Sigmoid colon (tissue), 7 donors: ENCODE results near the gene ZBTB7A. TPM values are rescaled to one million over a fixed set of nuclear protein-coding genes. Genes with fewer than 3 reads are reported as not detected.

Experiments
- DNase-seq: peaks from one replicate; pipeline ENCODE4 v3.0.0-alpha.2; 2019
- H3K27ac ChIP-seq, 4 donors: fragments of 200-600 bp; sonication (generic); one replicate each; pipeline ENCODE4 v1.5.1; 2016 to 2019; ENCODE audit warnings: mild to moderate bottlenecking in 1 of 4
- H3K27me3 ChIP-seq, 3 donors: fragments of 200-600 bp; sonication (generic); one replicate each; pipeline ENCODE4 v1.5.1; 2019; ENCODE audit warnings: mild to moderate bottlenecking in 1 of 3
- H3K36me3 ChIP-seq, 4 donors: fragments of 200-600 bp; sonication (generic); one replicate each; pipeline ENCODE4 v1.5.1; 2016 to 2019
- H3K4me1 ChIP-seq, 4 donors: fragments of 200-600 bp; sonication (generic); one replicate each; pipeline ENCODE4 v1.5.1; 2017 to 2019
- H3K4me3 ChIP-seq, 4 donors: fragments of 200-600 bp; sonication (generic); one replicate each; pipeline ENCODE4 v1.5.1; 2017 to 2019; ENCODE audit warnings: mild to moderate bottlenecking in 2 of 4, moderate library complexity in 1 of 4
- H3K9me3 ChIP-seq, 4 donors: fragments of 200-600 bp in 3 of 4; sonication (generic) in 3 of 4; one replicate each; pipeline versions ENCODE4 v1.5.1 to v1.6.1; 2013 to 2019
- CTCF ChIP-seq, 4 experiments: fragments of 450-650 bp in 3 of 4; fragments of 200-600 bp in 1 of 4; IDR thresholded peaks; one replicate each; pipeline ENCODE4 v1.5.1; 2016 to 2019; ENCODE audit warnings: antibody characterized with exemption in 4 of 4, mild to moderate bottlenecking in 3 of 4, moderate library complexity in 2 of 4
- EP300 ChIP-seq, 4 donors: sonication (generic); formaldehyde crosslinking; IDR thresholded peaks; one replicate each; pipeline ENCODE4 v1.6.1; 2017; ENCODE audit warnings: antibody characterized with exemption in 4 of 4
- POLR2A ChIP-seq, 2 donors: fragments of 450-650 bp; IDR thresholded peaks; one replicate each; pipeline ENCODE4 v1.6.1; 2016; ENCODE audit warnings: antibody characterized with exemption in 2 of 2, mild to moderate bottlenecking in 2 of 2, moderate library complexity in 2 of 2
- POLR2AphosphoS5 ChIP-seq, 4 donors: sonication (generic); formaldehyde crosslinking; IDR thresholded peaks; one replicate each; pipeline ENCODE4 v1.6.1; 2017; ENCODE audit warnings: antibody characterized with exemption in 4 of 4
- WGBS, 2 donors: extraction: QIAGEN DNeasy Blood & Tissue Kit; methylation state at CpG; one replicate each; pipeline ENCODE4 v1.1.7; 2013; 5-methylcytosine and 5-hydroxymethylcytosine counted together
- intact Hi-C: fragments of 100-400 bp; cut with DNase I; formaldehyde crosslinking; loops from one replicate; pipeline ENCODE4 v1.15.1; 2023
- polyA plus RNA-seq, 3 donors: library from polyadenylated mRNA; stranded (reverse); fragments of 200-250 nt; gene quantifications; one replicate each; pipeline ENCODE4 v1.2.3, GENCODE V29; 2013
- total RNA-seq, 4 donors: library from RNA; depleted of rRNA; stranded (reverse); fragments of >200 nt; gene quantifications; one replicate each; pipeline ENCODE4 v1.1.0, GENCODE V29; 2016
- donor health status: healthy with polysubstance abuse.
- donor health status: Bipolar disorder and iron deficiency.
- donor health status: healthy.

ZBTB7A gene
- total and polyA plus RNA-seq, 7 donors, result 22.8 to 53.2 (median 38.2) TPM

- TF ChIP-seq EP300 (IDR thresholded peaks at IDR 0.05) (no peak), POLR2AphosphoS5 (IDR thresholded peaks at IDR 0.05) (peak in 3 of 4 donors; percentile 3 to 73 (median 13)), POLR2A (IDR thresholded peaks at IDR 0.05) (peak in 1 of 2 donors; percentile 7)
- peak; percentile 82 for DNase-seq
- peak overlapping the region; percentile 97 to 100 (median 98) for H3K27ac ChIP-seq
- no peaks in the 10 kb centered on the region for H3K9me3 ChIP-seq
- peak overlapping the region; percentile 67 to 95 (median 89) for H3K4me3 ChIP-seq
- 2 to 21% methylated on average over 24 of the region's 24 CpGs for WGBS, 2 donors
- peaks cover 0 to 6% (median 3%) of the 10 kb centered on the region in 4 donors for H3K36me3 ChIP-seq
- H3K27me3 ChIP-seq, result no peaks in the 10 kb centered on the region
- intact Hi-C loops, result no loop called here
- H3K4me1 ChIP-seq, result peaks cover 0 to 68% (median 60%) of the 10 kb centered on the region in 4 donors
These were observed 2.6 kb downstream of the ZBTB7A start for GRCh38 chr19:4064149-4064495.

DNA sequence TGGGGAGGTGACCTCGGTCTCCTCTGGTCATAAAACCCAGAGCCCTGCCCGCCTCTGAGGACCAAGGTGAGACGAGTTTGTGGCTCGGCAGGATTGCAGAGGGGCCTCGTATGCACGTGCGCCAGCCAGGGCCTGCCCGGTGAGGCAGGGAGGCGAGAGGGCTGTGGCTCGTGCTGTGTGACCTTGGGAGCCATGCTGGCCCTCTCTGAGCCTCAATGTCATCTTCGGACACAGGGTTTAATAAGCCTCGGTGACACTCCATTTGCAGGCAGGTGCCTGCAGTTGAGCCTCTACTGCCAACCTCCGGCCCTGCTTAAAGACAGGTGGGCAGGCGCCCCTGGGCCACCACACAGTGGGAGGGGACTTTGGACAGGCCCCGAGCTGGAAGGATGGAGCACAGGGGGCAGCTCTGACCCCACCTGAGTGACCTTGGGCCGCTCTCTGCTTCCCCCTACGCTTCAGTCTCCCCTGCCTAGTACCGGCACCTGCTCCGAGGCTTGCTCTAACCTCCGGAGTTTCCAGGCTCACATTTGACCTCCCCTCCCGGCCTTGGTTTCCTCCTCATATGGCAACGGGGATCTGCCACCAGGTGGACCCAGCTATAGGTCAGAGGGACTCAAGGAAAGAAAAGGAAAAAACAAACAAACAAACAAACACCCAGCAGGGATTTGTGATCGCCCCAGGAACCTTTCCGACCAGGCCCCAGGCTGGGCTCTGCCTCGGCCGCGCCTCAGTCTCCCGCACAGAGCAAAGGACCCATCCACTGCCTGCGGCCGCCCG, 3.1 kb downstream of the ZBTB7A start:
- intact Hi-C loops, result no loop called here
- H3K27ac ChIP-seq, result peak overlapping the region; percentile 97 to 100 (median 98)
- no peaks in the 10 kb centered on the region for H3K9me3 ChIP-seq
- H3K36me3 ChIP-seq, result peaks cover 0 to 6% (median 3%) of the 10 kb centered on the region in 4 donors
- 6 to 47% methylated on average over 31 of the region's 31 CpGs for WGBS, 2 donors
- TF ChIP-seq POLR2A (IDR thresholded peaks at IDR 0.05) (peak; percentile 5 to 31), CTCF (IDR thresholded peaks at IDR 0.05) (no peak), EP300 (IDR thresholded peaks at IDR 0.05) (no peak), POLR2AphosphoS5 (IDR thresholded peaks at IDR 0.05) (peak in 2 of 4 donors; percentile 56 to 81)
- peaks cover 0 to 74% (median 64%) of the 10 kb centered on the region in 4 donors for H3K4me1 ChIP-seq
- no peak for DNase-seq
- no peaks in the 10 kb centered on the region for H3K27me3 ChIP-seq
- peak overlapping the region; percentile 67 to 95 (median 89) for H3K4me3 ChIP-seq

DNA sequence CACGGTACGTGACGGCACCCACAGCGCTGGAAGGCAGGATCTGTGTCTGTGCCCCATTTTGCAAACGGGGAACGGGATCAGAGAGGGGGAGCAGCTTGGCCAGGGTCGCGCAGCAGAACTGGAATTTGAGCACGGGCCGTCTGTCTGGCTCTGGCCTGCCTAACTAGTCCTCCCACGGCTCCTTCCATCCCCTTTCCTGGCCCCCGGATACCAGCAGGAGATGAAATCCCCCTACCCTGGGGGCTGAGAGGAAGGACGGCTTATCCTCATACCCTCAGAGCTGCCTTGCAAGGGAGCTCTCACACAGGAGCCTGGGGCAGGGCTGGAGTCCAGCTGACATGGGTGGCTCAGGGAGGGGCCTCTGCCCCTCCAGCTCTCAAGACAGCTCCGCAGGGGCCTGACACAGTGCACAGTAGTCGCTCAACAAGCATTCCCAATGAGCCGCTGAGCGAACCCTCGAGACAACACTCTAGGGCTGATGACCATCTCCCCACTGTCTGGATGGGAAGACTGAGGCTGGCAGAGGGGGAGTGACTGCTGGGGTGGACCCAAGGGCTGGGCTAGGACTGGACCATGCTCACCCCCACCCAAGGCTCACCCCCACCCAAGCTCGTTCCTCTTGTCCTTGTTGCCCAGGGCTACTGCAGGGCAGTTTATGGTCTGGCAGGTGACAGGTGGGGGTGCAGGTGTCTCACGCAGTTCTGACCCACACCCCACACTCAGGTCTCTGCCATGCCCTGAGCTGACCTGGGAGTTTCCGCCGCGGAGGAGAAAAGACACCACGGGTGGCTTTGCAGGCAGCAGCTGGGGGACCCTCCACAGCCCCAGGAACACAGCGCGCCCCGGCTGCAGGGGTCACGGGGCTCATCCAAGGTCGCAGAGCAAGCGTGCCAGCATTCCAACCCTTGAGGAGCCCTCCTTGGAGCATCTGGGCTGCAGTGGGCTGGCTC, 4.0 kb downstream of the ZBTB7A start:
- Histone ChIP-seq H3K4me1 (peaks cover 0 to 74% (median 64%) of the 10 kb centered on the region in 4 donors), H3K4me3 (peak overlapping the region in 3 of 4 donors; percentile 89 to 95 (median 89)), H3K9me3 (no peaks in the 10 kb centered on the region), H3K27me3 (no peaks in the 10 kb centered on the region), H3K36me3 (peaks cover 0 to 6% (median 3%) of the 10 kb centered on the region in 4 donors), H3K27ac (peak overlapping the region; percentile 97 to 100 (median 98))
- WGBS, 2 donors, result 16 to 64% methylated on average over 30 of the region's 30 CpGs
- intact Hi-C loops, result no loop called here
- TF ChIP-seq POLR2A (IDR thresholded peaks at IDR 0.05) (peak in 1 of 2 donors; percentile 5), CTCF (IDR thresholded peaks at IDR 0.05) (no peak), POLR2AphosphoS5 (IDR thresholded peaks at IDR 0.05) (no peak), EP300 (IDR thresholded peaks at IDR 0.05) (no peak)
- no peak for DNase-seq

DNA sequence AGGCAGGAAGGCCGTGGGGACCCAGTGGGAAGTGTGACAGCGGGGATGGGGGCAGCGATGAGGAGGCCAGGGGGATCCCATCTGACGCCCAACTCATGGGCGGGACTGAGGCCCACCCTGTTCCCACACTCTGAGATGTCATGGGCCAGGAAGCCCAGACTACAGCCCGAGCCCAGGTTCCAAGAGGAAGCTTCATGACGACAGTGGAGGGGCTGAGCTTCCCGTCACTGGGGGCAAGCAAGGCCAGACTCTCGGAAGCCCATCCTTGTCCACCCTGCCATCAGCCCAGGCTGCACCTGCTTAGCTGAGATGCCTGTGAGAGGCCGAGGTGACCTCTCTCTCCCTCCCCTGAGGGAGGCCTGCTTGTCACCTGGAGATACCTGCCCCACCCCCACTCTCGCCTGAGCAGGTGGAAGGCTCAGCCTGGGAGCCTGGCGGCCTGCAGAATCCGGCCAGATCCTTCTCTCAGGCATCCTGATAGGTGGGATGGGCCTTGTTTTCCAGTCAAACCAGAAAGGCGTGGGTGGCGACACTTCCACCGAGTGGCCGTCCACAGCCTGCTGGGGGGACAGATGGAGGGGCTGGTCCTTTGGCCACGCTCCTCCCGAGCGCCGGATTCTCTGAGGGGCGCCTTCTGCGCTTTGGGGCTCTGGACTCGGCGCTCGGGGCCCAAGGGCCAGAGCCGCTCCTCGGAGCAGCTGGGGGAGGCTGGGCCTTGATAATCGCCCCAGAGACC, 4.8 kb downstream of the ZBTB7A start:
- no peaks in the 10 kb centered on the region for H3K27me3 ChIP-seq
- TF ChIP-seq POLR2A (IDR thresholded peaks at IDR 0.05) (no peak), EP300 (IDR thresholded peaks at IDR 0.05) (no peak), POLR2AphosphoS5 (IDR thresholded peaks at IDR 0.05) (no peak), CTCF (IDR thresholded peaks at IDR 0.05) (no peak)
- intact Hi-C loops, result no loop called here

More for the DNA sequence above, 4.8 kb downstream of the ZBTB7A start:
- Histone ChIP-seq H3K4me3 (peak overlapping the region; percentile 22 to 89 (median 64)), H3K4me1 (peaks cover 0 to 73% (median 67%) of the 10 kb centered on the region in 4 donors), H3K27ac (peak overlapping the region; percentile 97 to 100 (median 98)), H3K36me3 (peaks cover 0 to 6% (median 3%) of the 10 kb centered on the region in 4 donors), H3K9me3 (no peaks in the 10 kb centered on the region)
- peak; percentile 76 for DNase-seq
- WGBS, 2 donors, result 13 to 63% methylated on average over 29 of the region's 29 CpGs
